Transverse colon (tissue), 4 donors: Measurements from ENCODE around the gene JAZF1. TPM values are rescaled to one million over a fixed set of nuclear protein-coding genes. Genes with fewer than 3 reads are reported as not detected.
A peak's percentile ranks its signal among the peaks of the same experiment; 100 is the strongest.

ENCODE experiments used
- DNase-seq: peaks from one replicate; pipeline ENCODE4 v3.0.0-alpha.2; 2019
- H3K27ac ChIP-seq, 4 donors: fragments of 200-600 bp; sonication (generic); 2 replicates each; pipeline ENCODE4 v1.5.1; 2016 to 2018; ENCODE audit warnings: inconsistent platforms in 4 of 4
- H3K27me3 ChIP-seq: fragments of 200-600 bp; sonication (generic); 2 replicates; pipeline ENCODE4 v1.5.1; 2017; ENCODE audit warnings: inconsistent platforms
- H3K36me3 ChIP-seq, 4 donors: fragments of 200-600 bp; sonication (generic); 2 replicates each; pipeline ENCODE4 v1.5.1; 2017 to 2019; ENCODE audit warnings: inconsistent platforms in 4 of 4
- H3K4me1 ChIP-seq, 4 donors: fragments of 200-600 bp; sonication (generic); 2 replicates each; pipeline ENCODE4 v1.5.1; 2017 to 2020; ENCODE audit warnings: inconsistent platforms in 4 of 4
- H3K4me3 ChIP-seq, 4 donors: fragments of 200-600 bp; sonication (generic); 1 replicate in 1 of 4; 2 replicates in 3 of 4; pipeline versions ENCODE4 v1.5.1 to v1.6.1; 2017 to 2019; ENCODE audit warnings: inconsistent platforms in 4 of 4
- H3K9me3 ChIP-seq, 2 donors: fragments of 200-600 bp; sonication (generic); 2 replicates each; pipeline ENCODE4 v1.5.1; 2017 to 2019; ENCODE audit warnings: inconsistent platforms in 2 of 2
- EP300 ChIP-seq: sonication (generic); formaldehyde crosslinking; IDR thresholded peaks from one replicate; pipeline ENCODE4 v1.6.1; 2017; ENCODE audit warnings: antibody characterized with exemption, low read depth
- POLR2A ChIP-seq: fragments of 450-650 bp; IDR thresholded peaks from one replicate; pipeline ENCODE4 v1.6.1; 2016; ENCODE audit warnings: antibody characterized with exemption, mild to moderate bottlenecking, moderate library complexity
- POLR2AphosphoS5 ChIP-seq, 3 donors: sonication (generic); formaldehyde crosslinking; IDR thresholded peaks; one replicate each; pipeline ENCODE4 v1.6.1; 2016; ENCODE audit warnings: antibody characterized with exemption in 3 of 3
- WGBS, 2 donors: methylation state at CpG; one replicate each; pipeline ENCODE4 v1.1.5; 2018; ENCODE audit warnings: low coverage in 1 of 2; 5-methylcytosine and 5-hydroxymethylcytosine counted together
- in situ Hi-C, 4 donors: fragments of 200-750 bp; cut with MboI; loops; one replicate each; pipeline versions ENCODE4 v1.15.0 to v1.15.1; 2017; ENCODE audit warnings: low sequenced_read_pairs in 3 of 4, low pct_ligation_motif_present in 1 of 4, low pct_unique_long_range_greater_than_20kb in 1 of 4
- intact Hi-C: fragments of 100-400 bp; cut with DNase I; formaldehyde crosslinking; loops from one replicate; pipeline ENCODE4 v1.15.1; 2023; ENCODE audit warnings: low total_unique reads
- total RNA-seq, 4 donors: library from RNA; depleted of rRNA; stranded (reverse); fragments of >200 nt; gene quantifications; one replicate each; pipeline ENCODE4 v1.1.0, GENCODE V29; 2016
- TF ChIP-seq, protein P1 (sequence below), 5 experiments: fragments of 200-600 bp in 3 of 5; fragments of 450-650 bp in 2 of 5; sonication (generic) in 3 of 5; IDR thresholded peaks; 1 replicate in 2 of 5; 2 replicates in 3 of 5; pipeline ENCODE4 v1.5.1; 2016 to 2017; ENCODE audit warnings: antibody characterized with exemption in 5 of 5, inconsistent platforms in 3 of 5, mild to moderate bottlenecking in 2 of 5, moderate library complexity in 1 of 5

JAZF1 gene
- total RNA-seq, 4 donors from 2014 or later, result 11.0 to 12.2 (median 11.5) TPM

DNA sequence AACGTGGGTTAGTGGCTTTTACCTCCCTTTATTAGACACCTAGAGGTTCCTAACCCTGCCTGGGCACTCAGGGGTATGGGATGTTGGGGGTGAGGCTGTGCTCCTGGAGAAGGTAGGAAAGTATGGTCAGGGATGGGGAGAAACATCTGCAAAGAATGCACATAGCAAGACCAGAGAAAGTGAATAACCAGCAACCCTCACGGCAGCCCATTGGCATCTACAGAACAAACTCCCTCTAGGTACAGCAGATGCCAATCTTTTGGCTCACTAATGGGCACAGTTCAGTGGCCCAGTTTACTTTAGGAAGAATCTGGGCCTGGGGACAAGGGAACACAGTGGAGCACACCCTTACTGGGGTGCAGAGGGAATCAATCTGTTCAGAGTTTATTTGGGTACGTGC is 143.9 kb downstream of the JAZF1 start:
- no peak for DNase-seq
- H3K4me1 ChIP-seq, result peaks cover 4 to 42% (median 16%) of the 10 kb centered on the region in 4 donors
- TF ChIP-seq POLR2AphosphoS5 (IDR thresholded peaks at IDR 0.05), result no peak
- 51 to 82% methylated on average over 2 to 3 of the region's 3 CpGs for WGBS, 2 donors
- in situ Hi-C loops (no loop called here), intact Hi-C loops (loop anchor here (2.0 kb wide), 1 partner anchor 46 kb away; no protein-coding TSS in a partner anchor)
- H3K27ac ChIP-seq, result peak overlapping the region; percentile 54 to 83 (median 65)
- H3K27me3 ChIP-seq, result no peaks in the 10 kb centered on the region
- no peak overlapping the region for H3K4me3 ChIP-seq
- no peaks in the 10 kb centered on the region for H3K9me3 ChIP-seq
- H3K36me3 ChIP-seq, result no peaks in the 10 kb centered on the region

DNA sequence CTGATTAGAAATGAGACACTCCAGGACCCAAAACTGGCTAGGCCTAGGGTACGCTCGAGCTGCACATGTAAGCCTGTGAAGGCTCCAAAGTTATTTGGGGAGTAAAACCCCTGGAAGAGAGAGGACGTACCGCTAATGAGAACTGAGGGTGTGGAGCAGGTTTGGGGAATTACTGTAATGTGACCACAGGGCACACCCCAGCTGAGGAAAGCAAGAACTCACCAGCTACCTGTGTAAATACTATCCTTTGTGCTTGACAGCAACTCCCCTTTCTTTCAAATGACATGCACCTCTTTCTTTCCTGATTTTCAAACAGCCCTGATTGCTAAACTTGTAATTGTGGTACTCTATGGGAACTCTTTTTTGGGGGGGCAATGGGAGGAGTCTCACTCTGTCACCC is 147.2 kb downstream of the JAZF1 start:
- in situ Hi-C loops (no loop called here), intact Hi-C loops (no loop called here)
- Histone ChIP-seq H3K27ac (peak overlapping the region in 2 of 4 donors; percentile 19 to 22), H3K4me3 (no peak overlapping the region), H3K9me3 (no peaks in the 10 kb centered on the region), H3K36me3 (no peaks in the 10 kb centered on the region), H3K27me3 (no peaks in the 10 kb centered on the region), H3K4me1 (peaks cover 4 to 50% (median 14%) of the 10 kb centered on the region in 4 donors)
- no peak for TF ChIP-seq EP300
- no peak for TF ChIP-seq POLR2A
- no peak for TF ChIP-seq POLR2AphosphoS5 (IDR thresholded peaks at IDR 0.05)
- TF ChIP-seq, protein P1, sequence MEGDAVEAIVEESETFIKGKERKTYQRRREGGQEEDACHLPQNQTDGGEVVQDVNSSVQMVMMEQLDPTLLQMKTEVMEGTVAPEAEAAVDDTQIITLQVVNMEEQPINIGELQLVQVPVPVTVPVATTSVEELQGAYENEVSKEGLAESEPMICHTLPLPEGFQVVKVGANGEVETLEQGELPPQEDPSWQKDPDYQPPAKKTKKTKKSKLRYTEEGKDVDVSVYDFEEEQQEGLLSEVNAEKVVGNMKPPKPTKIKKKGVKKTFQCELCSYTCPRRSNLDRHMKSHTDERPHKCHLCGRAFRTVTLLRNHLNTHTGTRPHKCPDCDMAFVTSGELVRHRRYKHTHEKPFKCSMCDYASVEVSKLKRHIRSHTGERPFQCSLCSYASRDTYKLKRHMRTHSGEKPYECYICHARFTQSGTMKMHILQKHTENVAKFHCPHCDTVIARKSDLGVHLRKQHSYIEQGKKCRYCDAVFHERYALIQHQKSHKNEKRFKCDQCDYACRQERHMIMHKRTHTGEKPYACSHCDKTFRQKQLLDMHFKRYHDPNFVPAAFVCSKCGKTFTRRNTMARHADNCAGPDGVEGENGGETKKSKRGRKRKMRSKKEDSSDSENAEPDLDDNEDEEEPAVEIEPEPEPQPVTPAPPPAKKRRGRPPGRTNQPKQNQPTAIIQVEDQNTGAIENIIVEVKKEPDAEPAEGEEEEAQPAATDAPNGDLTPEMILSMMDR (IDR thresholded peaks at IDR 0.05), result no peak
- 96% methylated on average over 4 of the region's 4 CpGs; no CpG with 5 or more reads in 1 of the 2 donors for WGBS, 2 donors
- no peak for DNase-seq

DNA sequence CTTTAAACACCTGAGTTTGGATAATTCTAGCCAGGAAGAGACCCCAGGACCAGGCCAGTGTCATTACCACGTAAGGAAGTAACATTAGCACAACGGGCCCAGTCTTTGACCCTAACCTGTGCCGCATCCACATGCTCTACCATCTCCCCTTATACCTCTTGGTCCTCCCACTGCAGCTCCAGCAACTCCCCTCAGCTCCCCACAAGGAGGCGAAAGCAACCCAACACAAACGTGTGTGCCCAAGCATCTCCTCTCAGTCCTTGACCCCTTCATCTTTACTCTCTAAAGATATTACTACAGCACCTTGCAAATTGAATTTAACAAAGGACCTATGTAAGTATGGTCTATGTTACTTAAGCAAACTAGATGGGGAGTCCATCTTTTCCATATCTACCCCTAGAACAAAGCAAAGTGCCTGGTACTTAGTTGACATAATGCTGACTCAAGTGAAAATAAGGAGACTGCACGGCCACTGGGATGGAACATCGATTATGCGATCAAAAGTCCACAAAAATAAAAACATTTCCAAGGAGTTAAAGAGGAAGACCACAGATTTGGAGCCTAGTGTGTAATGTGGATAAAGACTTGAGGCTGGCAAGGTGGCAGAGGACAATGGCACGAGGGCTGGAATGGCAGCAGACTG is 147.7 kb downstream of the JAZF1 start:
- intact Hi-C loops, result no loop called here
- no peak overlapping the region for H3K4me3 ChIP-seq
- H3K27ac ChIP-seq, result peak overlapping the region in 2 of 4 donors; percentile 19 to 22
- WGBS, 2 donors, result 86 to 92% methylated on average over 4 to 9 of the region's 9 CpGs
- no peak for DNase-seq
- in situ Hi-C loops, result no loop called here
- H3K36me3 ChIP-seq, result no peaks in the 10 kb centered on the region
- H3K9me3 ChIP-seq, result no peaks in the 10 kb centered on the region
- no peaks in the 10 kb centered on the region for H3K27me3 ChIP-seq
- TF ChIP-seq POLR2A (no peak), POLR2AphosphoS5 (IDR thresholded peaks at IDR 0.05) (no peak), EP300 (no peak)
- TF ChIP-seq, protein P1 (IDR thresholded peaks at IDR 0.05), result no peak
- peaks cover 4 to 45% (median 13%) of the 10 kb centered on the region in 4 donors for H3K4me1 ChIP-seq

DNA sequence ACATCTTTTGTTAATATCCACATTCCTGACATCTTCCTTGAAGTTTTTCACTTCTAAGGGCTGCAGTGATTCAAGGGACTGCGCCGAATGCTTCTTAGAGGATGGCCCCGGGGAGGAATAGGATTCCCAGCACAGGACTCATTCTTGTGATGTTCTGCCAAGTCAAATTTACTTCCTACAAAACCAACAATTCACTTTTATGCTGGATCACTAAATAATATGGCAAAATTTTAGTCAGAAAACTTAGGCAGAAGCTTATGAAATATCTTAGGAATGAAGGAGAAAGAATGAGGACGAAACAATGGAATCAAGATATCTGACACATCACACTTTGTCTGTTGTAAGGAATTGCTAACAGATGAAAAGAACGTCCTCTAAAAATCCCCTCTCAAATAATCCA is 151.5 kb downstream of the JAZF1 start:
- H3K4me3 ChIP-seq, result no peak overlapping the region
- H3K36me3 ChIP-seq, result no peaks in the 10 kb centered on the region
- in situ Hi-C loops, result no loop called here
- peak overlapping the region; percentile 30 to 70 (median 45) for H3K27ac ChIP-seq
- H3K27me3 ChIP-seq, result no peaks in the 10 kb centered on the region
- no peak for DNase-seq
- intact Hi-C loops, result no loop called here
- peaks cover 0 to 19% (median 4%) of the 10 kb centered on the region in 4 donors for H3K4me1 ChIP-seq
- H3K9me3 ChIP-seq, result no peaks in the 10 kb centered on the region
- TF ChIP-seq POLR2AphosphoS5 (IDR thresholded peaks at IDR 0.05) (no peak), EP300 (no peak), POLR2A (no peak)
- TF ChIP-seq, protein P1 (IDR thresholded peaks at IDR 0.05), result no peak
- WGBS, 2 donors, result 64 to 79% methylated on average over 2 to 5 of the region's 5 CpGs
